KMS-11 (cell line): Measurements from ENCODE around the gene CCDC159.
"Not testable (repeated sequence)": the region's sequence is repeated elsewhere in the genome, so short reads cannot be mapped to it uniquely, and the experiment has no call there.

Source experiments
- H2AFZ ChIP-seq: fragments of 200-600 bp; sonication (generic); 2 replicates; pipeline ENCODE4 v1.6.1; 2016; ENCODE audit warnings: antibody characterized with exemption, mixed run types, low read depth
- H3K27ac ChIP-seq: fragments of 200-600 bp; sonication (generic); 2 replicates; pipeline ENCODE4 v1.6.1; 2016; ENCODE audit warnings: mild to moderate bottlenecking, mixed run types
- H3K27me3 ChIP-seq: fragments of 200-600 bp; sonication (generic); 2 replicates; pipeline ENCODE4 v1.6.1; 2017; ENCODE audit warnings: mild to moderate bottlenecking, low read depth, mixed run types, moderate library complexity; ENCODE audit not compliant: insufficient read depth
- H3K36me3 ChIP-seq: fragments of 200-600 bp; sonication (generic); 2 replicates; pipeline ENCODE4 v1.6.1; 2017; ENCODE audit warnings: mild to moderate bottlenecking, mixed run types; ENCODE audit not compliant: insufficient read depth
- H3K4me1 ChIP-seq: fragments of 200-600 bp; sonication (generic); 2 replicates; pipeline ENCODE4 v1.6.1; 2016; ENCODE audit warnings: mild to moderate bottlenecking, low read depth, mixed run types; ENCODE audit not compliant: poor library complexity, severe bottlenecking
- H3K4me2 ChIP-seq: fragments of 200-600 bp; sonication (generic); 2 replicates; pipeline ENCODE4 v1.7.0; 2016; ENCODE audit warnings: mild to moderate bottlenecking, mixed run types
- H3K4me3 ChIP-seq: fragments of 200-600 bp; sonication (generic); IDR thresholded peaks from 2 replicates; pipeline ENCODE4 v1.6.1; 2017; ENCODE audit warnings: low read depth, low read length, mixed read lengths; ENCODE audit not compliant: insufficient read depth
- H3K79me2 ChIP-seq: fragments of 200-600 bp; sonication (generic); 2 replicates; pipeline ENCODE4 v1.6.1; 2016; ENCODE audit warnings: low read depth, mixed run types; ENCODE audit not compliant: insufficient read depth
- H3K9ac ChIP-seq: fragments of 200-600 bp; sonication (generic); 2 replicates; pipeline ENCODE4 v1.6.1; 2016; ENCODE audit warnings: mild to moderate bottlenecking, mixed run types
- H4K20me1 ChIP-seq: fragments of 200-600 bp; sonication (generic); 2 replicates; pipeline ENCODE4 v1.6.1; 2016; ENCODE audit warnings: mild to moderate bottlenecking, mixed run types; ENCODE audit not compliant: insufficient read depth
- CTCF ChIP-seq: fragments of 200-600 bp; sonication (generic); conservative IDR thresholded peaks from 2 replicates; pipeline ENCODE4 v1.6.1; 2017; ENCODE audit warnings: low read depth, mild to moderate bottlenecking, antibody characterized with exemption, low read length, moderate library complexity, mixed read lengths

CCDC159 gene

DNA sequence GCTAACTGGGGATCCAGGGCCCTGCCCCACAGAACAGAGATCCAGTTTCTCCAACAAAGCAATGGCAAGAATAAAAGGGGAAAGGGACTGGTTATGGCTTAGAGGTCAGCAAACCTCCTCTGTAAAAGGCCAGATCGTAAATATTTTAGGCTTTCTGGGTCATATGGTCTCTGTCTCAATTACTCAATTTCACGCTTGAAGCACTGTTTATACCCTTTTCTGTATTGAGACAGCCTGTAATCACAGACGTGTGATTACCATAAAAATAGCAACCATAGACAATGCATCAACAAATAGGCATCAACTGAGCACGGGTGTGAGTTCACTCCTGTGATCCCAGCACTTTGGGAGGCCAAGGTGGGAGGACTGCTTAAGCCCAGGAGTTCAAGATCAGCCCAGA lies 16.2 kb upstream of the CCDC159 start:
- Histone ChIP-seq H3K79me2 (no peaks in the 10 kb centered on the region), H3K4me3 (no peak overlapping the region), H3K9ac (no peak overlapping the region), H3K27me3 (no peaks in the 10 kb centered on the region), H3K27ac (no peak overlapping the region), H3K4me1 (no peaks in the 10 kb centered on the region), H3K36me3 (no peaks in the 10 kb centered on the region), H4K20me1 (no peaks in the 10 kb centered on the region), H2AFZ (no peak overlapping the region), H3K4me2 (no peak overlapping the region)
- no peak for TF ChIP-seq CTCF

DNA sequence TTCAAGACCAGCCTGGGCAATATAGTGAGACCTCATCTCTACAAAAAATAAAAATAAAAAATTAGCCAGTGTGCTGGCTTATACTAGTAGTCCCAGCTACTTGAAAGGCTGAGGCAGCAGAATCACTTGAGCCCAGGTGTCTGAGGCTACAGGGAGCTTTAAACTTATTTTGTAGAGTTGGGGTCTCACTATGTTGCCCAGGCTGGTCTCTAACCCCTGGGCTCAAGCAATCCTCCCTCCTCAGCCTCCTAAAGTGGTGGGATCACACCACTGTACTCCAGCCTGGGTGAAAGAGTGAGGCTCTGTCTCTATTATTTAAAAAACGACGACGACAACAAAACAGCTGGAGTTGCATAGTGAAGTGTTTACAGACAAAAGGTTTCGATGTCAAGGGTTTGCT lies 14.8 kb upstream of the CCDC159 start:
- Histone ChIP-seq H3K4me3 (no peak overlapping the region), H2AFZ (no peak overlapping the region), H3K9ac (no peak overlapping the region), H3K36me3 (no peaks in the 10 kb centered on the region), H3K4me1 (no peaks in the 10 kb centered on the region), H3K27ac (no peak overlapping the region), H3K27me3 (no peaks in the 10 kb centered on the region), H3K4me2 (no peak overlapping the region), H4K20me1 (no peaks in the 10 kb centered on the region), H3K79me2 (no peaks in the 10 kb centered on the region)
- no peak for TF ChIP-seq CTCF

- Histone ChIP-seq H3K4me1 (no peaks in the 10 kb centered on the region), H3K4me2 (no peak overlapping the region), H3K79me2 (no peaks in the 10 kb centered on the region), H3K27ac (no peak overlapping the region), H3K9ac (no peak overlapping the region), H4K20me1 (no peaks in the 10 kb centered on the region), H2AFZ (no peak overlapping the region), H3K36me3 (no peaks in the 10 kb centered on the region), H3K4me3 (no peak overlapping the region), H3K27me3 (no peaks in the 10 kb centered on the region)
- no peak for TF ChIP-seq CTCF
Observed at GRCh38 chr19:11332822-11333221, 13.5 kb upstream of the CCDC159 start.

DNA sequence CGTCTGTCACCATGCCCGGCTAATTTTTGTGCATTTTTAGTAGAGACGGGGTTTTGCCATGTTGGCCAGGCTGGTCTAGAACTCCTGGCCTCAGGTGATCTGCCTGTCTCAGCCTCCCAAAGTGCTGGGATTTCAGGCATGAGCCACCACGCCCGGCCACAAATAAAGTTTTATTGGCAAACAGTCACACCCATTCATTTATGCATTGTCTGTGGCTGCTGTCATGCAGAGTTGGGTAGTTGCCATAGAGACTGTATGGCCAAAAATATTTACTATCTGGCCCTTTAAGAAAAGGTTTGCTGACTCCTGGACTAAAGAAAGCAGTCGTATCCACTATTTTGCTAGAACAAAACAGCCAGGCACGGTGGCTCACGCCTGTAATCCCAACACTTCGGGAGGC lies 12.5 kb upstream of the CCDC159 start:
- H3K4me1 ChIP-seq, H3K27ac ChIP-seq, H3K4me2 ChIP-seq, H4K20me1 ChIP-seq, H3K27me3 ChIP-seq, H3K79me2 ChIP-seq, H3K9ac ChIP-seq, H2AFZ ChIP-seq, H3K4me3 ChIP-seq, H3K36me3 ChIP-seq: not testable (repeated sequence)

DNA sequence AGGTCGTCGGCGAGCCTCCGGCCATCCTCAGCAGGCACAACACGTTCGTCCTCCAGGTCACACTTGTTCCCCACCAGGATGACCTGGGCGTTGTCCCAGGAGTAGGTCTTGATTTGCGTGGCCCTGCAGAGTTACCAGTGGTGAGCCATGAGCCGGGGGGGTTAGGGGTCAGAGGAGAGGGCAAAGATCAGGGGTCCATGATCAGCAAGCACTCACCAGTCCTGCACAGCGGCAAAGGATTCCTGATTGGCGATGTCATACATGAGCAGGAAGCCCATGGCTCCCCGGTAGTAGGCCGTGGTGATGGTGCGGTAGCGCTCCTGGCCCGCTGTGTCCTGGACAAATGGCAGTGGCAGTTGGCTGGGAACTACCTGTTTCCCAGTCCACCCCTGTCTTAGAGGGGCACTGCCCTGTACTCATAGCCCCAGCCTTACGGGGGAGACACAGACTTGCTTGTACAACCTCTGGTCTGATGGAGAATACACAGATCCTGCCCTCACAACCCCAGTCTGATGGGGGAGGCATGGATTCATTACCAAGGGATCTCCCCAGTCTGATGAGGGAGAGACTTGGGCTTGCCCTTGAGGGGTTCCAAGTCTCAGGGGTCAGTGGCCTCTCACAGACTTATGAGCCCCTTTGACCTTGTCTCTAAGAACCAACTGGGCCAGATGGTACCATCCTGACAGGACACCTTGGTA lies 10.7 kb upstream of the CCDC159 start:
- no peak overlapping the region for H2AFZ ChIP-seq
- H4K20me1 ChIP-seq, result no peaks in the 10 kb centered on the region
- TF ChIP-seq CTCF, result no peak
- no peak overlapping the region for H3K4me3 ChIP-seq
- no peaks in the 10 kb centered on the region for H3K79me2 ChIP-seq
- no peak overlapping the region for H3K9ac ChIP-seq
- no peak overlapping the region for H3K4me2 ChIP-seq
- H3K4me1 ChIP-seq, result peaks cover 9% of the 10 kb centered on the region
- H3K27me3 ChIP-seq, result no peaks in the 10 kb centered on the region
- H3K27ac ChIP-seq, result no peak overlapping the region
- no peaks in the 10 kb centered on the region for H3K36me3 ChIP-seq
